Suprapubic skin (tissue), 4 donors: ENCODE results near the gene IFNA5.

Source experiments
- CTCF ChIP-seq, 2 donors: fragments of 200-600 bp in 1 of 2; fragments of 450-650 bp in 1 of 2; sonication (generic) in 1 of 2; IDR thresholded peaks; one replicate each; pipeline ENCODE4 v1.5.1; 2016 to 2019; ENCODE audit warnings: antibody characterized with exemption in 2 of 2, mild to moderate bottlenecking in 1 of 2, moderate library complexity in 1 of 2
- EP300 ChIP-seq: sonication (generic); formaldehyde crosslinking; IDR thresholded peaks from one replicate; pipeline ENCODE4 v1.6.1; 2017; ENCODE audit warnings: antibody characterized with exemption
- POLR2A ChIP-seq, 2 donors: fragments of 450-650 bp; IDR thresholded peaks; one replicate each; pipeline ENCODE4 v1.6.1; 2017; ENCODE audit warnings: antibody characterized with exemption in 2 of 2, mild to moderate bottlenecking in 2 of 2, moderate library complexity in 2 of 2
- POLR2AphosphoS5 ChIP-seq, 3 donors: sonication (generic); formaldehyde crosslinking; IDR thresholded peaks; one replicate each; pipeline ENCODE4 v1.6.1; 2017; ENCODE audit warnings: antibody characterized with exemption in 3 of 3

- no peak for TF ChIP-seq CTCF (IDR thresholded peaks at IDR 0.05)
- TF ChIP-seq POLR2A (IDR thresholded peaks at IDR 0.05), result no peak
- no peak for TF ChIP-seq POLR2AphosphoS5 (IDR thresholded peaks at IDR 0.05)
- TF ChIP-seq EP300, result no peak
These were observed 17.9 kb upstream of the IFNA5 start for GRCh38 chr9:21322911-21323461.
